ENCODE results near the gene LKAAEAR1.

- TF ChIP-seq POLR2A (IDR thresholded peaks at IDR 0.05) (no peak), POLR2AphosphoS5 (IDR thresholded peaks at IDR 0.05) (no peak)
Measured at GRCh38 chr20:64107736-64108457, 23.7 kb upstream of the LKAAEAR1 start.
